Right ventricle myocardium inferior (tissue), 1 donor: ENCODE measurements around the gene SORCS2. TPM values are rescaled to one million over a fixed set of nuclear protein-coding genes. Genes with fewer than 3 reads are reported as not detected.

ENCODE experiments used
- ATAC-seq: fragments of 200-7000 bp; cut with Tn5 transposase; one replicate; pipeline ENCODE4 v1.9.1; 2020; ENCODE audit warnings: mild to moderate bottlenecking, moderate library complexity
- DNase-seq: peaks from one replicate; pipeline ENCODE4 v3.0.0; 2021; ENCODE audit errors: missing footprints
- intact Hi-C: fragments of 100-400 bp; cut with DNase I; formaldehyde crosslinking; loops from one replicate; pipeline ENCODE4 v1.11.0; 2022
- total RNA-seq: library from RNA; stranded (reverse); fragmentation: NEBNext Ultra II Directional; extraction: Animal tissue kit (Norgen Biotek cat#: 25700); gene quantifications from one replicate; pipeline ENCODE4 v1.2.1, GENCODE V29; 2021
- donor health status: DM: no; HTN: yes; CAD: no; lungs with severe emphysema.

Gene SORCS2
- total RNA-seq, 1 donor from 2014 or later = 1.1 TPM

DNA sequence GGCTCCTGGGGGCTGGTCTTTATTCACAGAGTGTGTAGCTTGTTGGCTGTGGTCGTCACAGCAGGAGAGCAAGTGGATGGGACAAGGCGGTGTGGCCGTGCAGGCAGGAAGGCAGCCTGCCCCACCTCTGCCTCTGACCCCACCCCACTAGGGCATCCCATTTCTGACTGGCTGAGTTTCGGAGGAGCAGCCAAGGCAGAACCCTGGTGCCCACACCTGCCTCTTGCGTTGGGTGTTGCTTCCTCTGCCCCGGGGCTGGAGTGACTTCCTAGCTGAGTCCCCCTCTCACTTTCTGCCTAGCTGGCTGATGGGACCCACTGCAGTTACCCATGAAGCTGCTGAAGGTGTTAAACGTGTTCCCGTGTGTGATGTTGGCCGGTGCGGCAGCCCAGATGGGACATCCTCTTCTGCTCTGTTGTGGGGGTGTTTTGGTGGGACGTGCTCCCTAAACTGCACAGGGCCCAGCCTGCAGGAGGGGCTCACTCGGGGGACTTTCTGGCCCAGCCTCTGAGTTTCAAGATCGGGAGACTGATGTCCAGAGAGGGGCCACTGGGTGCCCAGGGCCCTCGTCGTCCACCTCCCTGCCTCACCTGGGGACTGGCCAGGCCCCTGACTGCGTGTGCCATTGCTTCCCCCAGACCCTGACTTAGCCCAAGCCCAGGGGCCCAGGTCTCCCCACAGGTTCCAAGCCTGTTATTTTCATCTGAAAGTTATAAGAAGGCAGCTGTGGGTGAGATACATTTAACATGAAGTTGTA is 140.9 kb downstream of the SORCS2 start:
- intact Hi-C loops = loop anchor here (2.0 kb wide), 1 partner anchor 140 kb away; the partner anchor contains the start of gene SORCS2
- ATAC-seq = no peak
- peak; percentile 67 for DNase-seq

DNA sequence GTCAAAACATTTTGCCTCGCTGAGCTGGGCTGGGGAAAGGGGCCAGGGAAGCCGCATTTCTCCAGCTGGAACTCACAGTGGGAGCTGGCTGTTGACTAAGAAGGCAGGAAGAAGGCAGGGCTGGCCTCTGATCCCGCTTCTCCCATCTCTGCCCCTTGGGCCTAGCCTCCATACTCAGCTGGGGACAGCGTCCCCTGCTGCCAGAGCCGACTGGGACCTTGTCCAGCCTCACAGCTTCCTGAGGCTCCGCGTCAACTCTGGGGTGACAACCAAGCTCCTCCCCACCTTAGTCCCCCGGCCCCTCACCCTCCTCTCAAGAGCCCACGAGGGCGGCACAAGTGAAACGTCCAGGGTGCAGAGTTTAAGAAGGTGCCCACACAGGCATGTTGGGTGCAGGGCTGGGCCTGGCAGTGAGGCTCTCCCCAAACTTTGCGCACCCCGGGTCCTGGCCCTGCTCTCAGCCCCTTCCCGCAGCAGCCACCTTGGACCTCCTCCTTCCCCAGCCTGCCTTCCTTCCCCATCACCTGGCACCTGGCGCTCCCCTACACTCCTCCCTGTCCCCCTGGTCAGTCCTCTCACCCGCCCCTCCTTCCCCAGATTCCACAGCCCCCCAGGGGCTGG is 141.6 kb downstream of the SORCS2 start:
- peak; percentile 11 for DNase-seq

DNA sequence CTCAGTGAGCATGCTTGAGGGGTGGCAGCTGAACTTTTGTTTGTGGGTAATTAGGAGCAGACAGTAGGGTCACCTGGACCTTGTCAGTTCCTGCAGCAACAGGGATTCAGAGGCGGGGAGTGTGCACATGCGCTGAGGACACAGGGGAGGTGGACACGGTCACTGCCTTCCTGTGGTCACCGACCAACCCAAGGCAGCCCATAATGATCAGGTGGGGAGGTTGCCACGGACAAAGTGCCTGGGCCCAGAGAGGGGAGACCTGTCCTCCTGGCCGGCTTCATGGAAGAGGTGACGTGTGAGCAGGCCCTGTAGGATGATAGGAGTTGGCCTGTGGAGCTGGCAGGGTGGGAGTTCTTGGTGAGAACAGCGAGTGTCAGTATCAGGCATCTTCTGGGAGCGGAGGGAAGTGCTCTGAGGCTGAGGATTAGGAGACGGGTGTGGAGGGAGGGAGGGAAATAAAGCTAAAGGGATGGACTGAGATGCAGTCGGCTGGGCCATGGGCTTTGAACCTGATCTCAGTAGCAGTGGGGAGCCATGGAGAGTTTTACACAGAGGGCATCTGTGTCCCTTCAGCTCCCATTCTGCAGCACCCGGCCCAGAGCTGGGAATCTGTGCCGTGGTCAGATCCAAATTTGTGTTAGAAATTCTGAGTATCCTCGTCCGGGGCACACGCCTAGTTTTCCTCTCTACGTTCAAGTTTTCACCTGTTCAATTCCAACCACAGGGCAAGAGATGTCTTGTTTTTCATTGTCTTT is 142.4 kb downstream of the SORCS2 start:
- DNase-seq = peak; percentile 43
- intact Hi-C loops = no loop called here

More for the DNA sequence above, 141.6 kb downstream of the SORCS2 start:
- no peak for ATAC-seq
- intact Hi-C loops = loop anchor here (2.0 kb wide), 1 partner anchor 141 kb away; the partner anchor contains the start of gene SORCS2

DNA sequence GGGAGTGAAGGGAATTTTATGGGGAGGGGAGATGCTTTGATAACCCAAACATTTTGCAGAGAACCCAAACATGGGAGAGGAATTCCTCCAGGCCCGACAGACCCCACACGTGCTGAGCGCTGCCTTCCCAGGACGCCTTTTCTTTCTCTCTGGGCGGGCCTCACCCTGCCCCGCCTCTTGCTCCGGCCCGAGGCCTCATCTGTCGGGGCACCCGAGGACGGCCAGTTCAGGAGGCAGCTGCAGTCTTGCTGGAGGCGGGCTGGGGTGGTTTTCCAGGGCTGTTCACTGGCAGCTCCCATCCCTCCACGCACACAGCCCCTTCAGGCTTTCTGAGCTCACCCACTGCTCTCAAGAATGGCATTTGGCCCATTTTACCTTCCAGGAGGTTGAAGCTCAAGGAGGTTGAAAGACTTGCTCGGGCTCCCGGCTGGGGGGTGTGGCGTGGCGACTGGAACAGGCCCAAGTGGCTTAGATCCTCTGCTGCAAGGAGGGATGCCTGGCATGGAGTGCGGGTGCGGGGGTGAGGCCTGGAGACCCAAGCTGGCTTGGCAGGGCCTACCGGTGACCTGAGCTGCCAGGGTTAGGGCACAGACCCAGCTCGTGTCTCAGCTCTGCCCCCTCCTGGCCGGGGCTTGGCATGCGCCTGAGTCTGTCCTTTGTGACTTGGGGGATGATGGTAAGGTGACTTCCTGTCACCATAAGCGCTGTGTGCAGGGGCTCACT is 143.2 kb downstream of the SORCS2 start:
- intact Hi-C loops = no loop called here
- ATAC-seq (peak; percentile 51), DNase-seq (peak; percentile 80)

More for the DNA sequence above, 142.4 kb downstream of the SORCS2 start:
- ATAC-seq = no peak

GRCh38 chr4:7336067-7336569 is 143.8 kb downstream of the SORCS2 start:
- intact Hi-C loops = no loop called here
- ATAC-seq = no peak
- DNase-seq = peak; percentile 47

DNA sequence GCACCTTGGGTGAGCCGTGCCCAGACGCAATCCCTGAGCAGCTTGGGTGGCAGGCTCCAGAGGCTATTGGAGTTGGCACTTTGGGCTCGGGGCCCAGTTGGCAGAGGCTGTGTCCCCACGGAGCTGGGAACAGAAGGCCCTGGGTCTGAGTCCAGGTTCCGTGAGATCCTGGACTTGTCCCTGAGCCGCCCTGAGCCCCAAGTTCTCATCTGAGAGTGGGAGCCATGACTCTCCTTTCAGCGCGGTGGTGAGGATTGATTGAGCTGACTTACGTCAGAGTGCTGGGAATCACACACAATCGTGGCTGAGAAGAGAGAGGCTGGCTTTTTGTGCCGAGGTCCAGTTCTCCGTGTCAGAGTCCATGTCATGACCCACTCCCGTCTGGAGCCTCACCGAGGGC is 144.4 kb downstream of the SORCS2 start:
- peak; percentile 49 for DNase-seq
- ATAC-seq = no peak
- intact Hi-C loops = no loop called here

DNA sequence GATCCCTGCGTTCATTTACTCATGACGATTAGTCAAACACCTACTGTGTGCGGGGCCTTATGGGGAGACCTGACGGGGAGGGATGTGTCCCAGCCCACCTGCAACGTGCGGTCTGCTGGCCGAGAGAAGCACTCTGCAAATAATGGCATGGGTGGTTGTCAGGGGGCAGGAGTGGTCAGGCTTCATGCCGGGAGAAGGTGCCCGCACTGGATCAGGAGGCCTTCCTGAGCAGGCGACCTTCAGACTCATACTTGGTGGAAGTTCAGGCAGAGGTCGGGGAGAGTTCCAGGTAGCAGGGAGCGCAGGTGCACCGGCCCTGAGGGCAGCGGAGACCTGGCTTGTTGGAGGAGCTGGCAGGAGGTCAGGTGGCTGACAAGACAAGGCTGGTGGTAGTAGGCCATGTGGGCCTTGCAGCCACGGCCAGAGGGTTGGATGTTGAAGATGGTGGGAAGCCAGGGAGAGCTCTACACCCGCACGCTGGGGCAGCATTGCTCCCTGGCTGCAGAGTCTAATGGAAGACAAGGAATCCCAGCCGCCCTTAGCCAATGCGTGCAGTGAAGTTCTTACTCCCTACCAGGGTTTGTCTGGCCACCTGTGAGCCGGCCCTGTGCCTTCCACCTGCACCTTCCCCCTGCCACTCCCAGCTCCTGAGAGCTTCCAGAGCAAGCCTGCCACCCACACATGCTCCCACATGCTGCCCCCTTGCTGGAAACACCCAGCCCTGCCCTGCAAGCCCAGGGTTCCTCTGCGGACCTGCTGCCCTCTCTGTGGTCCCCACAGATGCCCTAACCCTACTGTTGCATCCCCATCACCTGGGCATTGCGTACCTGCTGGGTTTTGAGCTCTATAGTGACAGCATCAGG is 145.1 kb downstream of the SORCS2 start:
- ATAC-seq = no peak
- intact Hi-C loops = no loop called here
- peak; percentile 53 for DNase-seq

DNA sequence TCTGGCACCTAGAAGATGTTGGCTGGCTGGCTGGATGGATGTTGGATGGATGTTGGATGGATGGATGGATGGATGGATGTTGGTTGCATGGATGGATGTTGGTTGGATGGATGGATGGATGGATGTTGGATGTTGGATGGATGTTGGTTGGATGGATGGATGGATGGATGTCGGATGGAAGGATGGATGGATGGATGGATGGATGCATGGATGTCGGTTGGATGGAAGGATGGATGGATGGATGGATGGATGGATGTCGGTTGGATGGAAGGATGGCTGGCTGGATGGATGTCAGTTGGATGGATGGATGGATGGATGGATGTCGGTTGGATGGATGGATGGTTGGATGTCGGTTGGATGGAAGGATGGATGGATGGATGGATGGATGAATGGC is 145.7 kb downstream of the SORCS2 start:
- intact Hi-C loops = no loop called here
- DNase-seq = no peak
- ATAC-seq = no peak

DNA sequence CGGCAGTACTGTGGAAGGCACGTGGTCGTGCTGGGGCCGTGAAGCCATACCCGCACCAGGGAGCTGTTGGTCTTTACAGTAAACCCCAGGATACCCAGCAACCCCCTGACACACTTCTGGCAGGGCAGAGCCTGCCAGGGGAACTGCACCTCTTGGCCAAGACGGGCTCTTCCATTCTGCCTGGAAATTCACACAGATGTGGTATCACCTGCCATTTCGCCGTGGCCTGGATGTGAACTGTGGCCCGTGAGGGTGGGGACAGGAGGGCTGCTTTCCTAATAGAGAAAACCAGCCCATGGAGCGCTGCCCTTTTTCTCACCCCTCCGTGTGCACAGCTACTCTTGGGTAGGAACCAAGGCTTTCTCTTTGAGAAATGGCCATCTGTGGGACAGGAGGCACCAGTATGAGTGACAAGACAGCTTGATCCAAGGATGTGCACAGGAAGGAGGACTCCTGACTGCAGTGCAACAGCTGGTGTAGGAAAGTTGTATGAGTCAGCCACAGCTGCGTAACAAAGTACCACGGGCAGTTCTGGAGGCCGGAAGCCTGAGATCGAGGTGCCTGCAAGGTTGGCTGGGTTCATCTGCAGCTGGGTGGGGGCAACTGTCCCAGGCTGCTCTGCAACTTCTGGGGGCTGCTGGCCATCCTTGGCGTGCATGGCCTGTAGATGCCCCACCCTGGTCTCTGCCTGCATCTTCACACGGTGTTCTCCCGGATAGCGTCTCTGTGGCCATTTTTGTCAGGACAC is 146.7 kb downstream of the SORCS2 start:
- intact Hi-C loops = no loop called here
- peak; percentile 28 for DNase-seq

GRCh38 chr4:7339751-7340552 is 147.6 kb downstream of the SORCS2 start:
- peak; percentile 48 for DNase-seq
- intact Hi-C loops = no loop called here

More for the DNA sequence above, 146.7 kb downstream of the SORCS2 start:
- no peak for ATAC-seq

DNA sequence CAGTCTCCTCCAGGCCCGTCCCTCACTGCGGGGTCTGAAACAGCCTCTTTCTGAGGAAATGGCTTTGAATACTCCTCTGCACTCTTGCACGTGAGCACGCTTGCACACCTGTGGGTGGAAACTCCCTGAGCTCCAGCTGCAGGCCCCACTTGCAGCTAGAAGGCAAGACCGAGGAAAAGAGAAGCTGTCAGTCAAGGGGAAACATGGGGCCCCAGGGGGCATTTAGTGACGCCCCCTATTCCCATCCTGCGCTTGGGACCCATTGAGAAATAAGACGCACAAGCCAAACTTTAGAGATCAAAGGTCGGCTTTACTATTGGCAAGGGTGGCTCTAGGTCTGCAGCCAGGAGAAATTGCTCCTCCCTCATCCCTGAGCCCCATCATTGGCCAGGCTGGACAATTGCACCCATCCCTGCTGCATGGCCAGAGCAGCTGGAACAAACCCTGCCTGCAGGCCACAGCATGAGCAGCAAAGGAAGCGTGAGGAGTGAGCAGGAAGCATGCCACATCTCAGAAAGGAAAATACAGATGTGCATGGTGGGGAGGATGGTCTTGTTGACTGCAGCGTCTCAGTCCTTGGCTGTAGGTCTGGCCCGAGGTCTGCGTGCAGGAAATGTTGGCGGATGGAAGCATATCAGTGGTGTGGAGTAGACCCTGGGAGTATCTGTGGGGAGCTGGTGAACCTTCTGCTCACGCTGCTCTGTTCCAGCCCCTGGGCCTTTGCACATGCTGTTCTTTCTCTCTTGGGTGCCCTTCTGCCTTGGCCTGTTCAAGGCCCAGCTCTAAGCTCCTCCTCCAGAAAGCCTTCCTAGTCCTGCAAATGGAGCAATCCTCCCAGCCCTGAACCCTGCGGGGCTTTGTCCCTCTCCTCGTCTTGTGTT is 148.5 kb downstream of the SORCS2 start:
- no peak for ATAC-seq
- intact Hi-C loops = no loop called here
- peak; percentile 45 for DNase-seq

More at GRCh38 chr4:7339751-7340552, 147.6 kb downstream of the SORCS2 start:
- no peak for ATAC-seq

- DNase-seq = peak; percentile 33
- ATAC-seq = no peak
- intact Hi-C loops = no loop called here
These were observed 149.3 kb downstream of the SORCS2 start for GRCh38 chr4:7341491-7342222.

GRCh38 chr4:7342223-7343080 is 150.1 kb downstream of the SORCS2 start:
- intact Hi-C loops = no loop called here
- no peak for ATAC-seq
- DNase-seq = peak; percentile 32
